ENCODE measurements around the gene ZNF81. TPM values are rescaled to one million over a fixed set of nuclear protein-coding genes. Genes with fewer than 3 reads are reported as not detected.

Gene ZNF81
- total and polyA plus RNA-seq, 2 of the 4 experiments (the other 2 are of a cell fraction): 2.1 to 4.5 TPM

- Histone ChIP-seq H2BK5ac (ENCODE audit: low read depth, low read length, poor library complexity, severe bottlenecking) (no peak overlapping the region), H2AK9ac (replicated peaks; ENCODE audit: low read depth, low read length, poor library complexity) (no peak overlapping the region), H2BK120ac (ENCODE audit: low read depth, low read length) (no peak overlapping the region), H2AFZ (replicated peaks; ENCODE audit: low read length, poor library complexity) (no peak overlapping the region), H3K4ac (ENCODE audit: low read depth, low read length) (no peak overlapping the region), H4K91ac (ENCODE audit: insufficient read depth, low read depth, low read length) (no peak overlapping the region), H3K23ac (ENCODE audit: low read depth, low read length) (no peak overlapping the region), H3K27me3 (ENCODE audit: control insufficient read depth, insufficient read depth, low read length) (no peaks in the 10 kb centered on the region), H4K20me1 (ENCODE audit: insufficient read depth, low read length) (no peaks in the 10 kb centered on the region), H3K4me2 (ENCODE audit: low read depth, low read length) (no peak overlapping the region), H4K5ac (ENCODE audit: low read depth, low read length) (no peak overlapping the region), H3K14ac (replicated peaks; ENCODE audit: low read depth, low read length) (no peak overlapping the region), H3K4me3 (ENCODE audit: insufficient read depth, low read depth, low read length) (no peak overlapping the region), H3K79me1 (ENCODE audit: low read depth in 1 of 2, low read length in 2 of 2) (no peaks in the 10 kb centered on the region), H3K9me3 (ENCODE audit: control insufficient read depth, insufficient read depth, low read length) (no peaks in the 10 kb centered on the region), H2BK20ac (ENCODE audit: low read depth, low read length) (no peak overlapping the region), H2BK15ac (ENCODE audit: low read depth, low read length) (no peak overlapping the region), H2AK5ac (ENCODE audit: low read depth, low read length) (no peak overlapping the region), H3K4me1 (ENCODE audit: control insufficient read depth, insufficient read depth, low read length) (no peaks in the 10 kb centered on the region), H3K9me1 (ENCODE audit: insufficient read depth, low read length) (no peaks in the 10 kb centered on the region), H3K9ac (ENCODE audit: low read depth, low read length) (no peak overlapping the region), H3K56ac (ENCODE audit: extremely low read depth, insufficient read depth, low read length) (no peak overlapping the region), H4K8ac (ENCODE audit: low read depth in 2 of 2, low read length in 2 of 2) (no peak overlapping the region), H3K36me3 (ENCODE audit: control insufficient read depth, insufficient read depth, low read length) (no peaks in the 10 kb centered on the region), H3K27ac (ENCODE audit: insufficient read depth, low read length) (no peak overlapping the region), H3K18ac (ENCODE audit: low read depth, low read length) (no peak overlapping the region)
- intact Hi-C loops (cut with micrococcal nuclease) (no loop called here), in situ Hi-C loops (cut with MboI; ENCODE audit: low sequenced_read_pairs) (no loop called here), dilution Hi-C loops (cut with HindIII; ENCODE audit: low sequenced_read_pairs, unreplicated experiment) (no loop called here)
- ChIA-PET POLR2A (ENCODE audit: unreplicated experiment) (no interaction called here), CTCF (no interaction called here)
- WGBS, 2 experiments (ENCODE audit: extremely low coverage in 2 of 2, insufficient read length in 1 of 2): 100% methylated on average over 1 of the region's 3 CpGs; no CpG with 5 or more reads in 1 of the 2 experiments
- no peak for TF ChIP-seq USF2 (IDR thresholded peaks at IDR 0.05; ENCODE audit: low read depth, low read length)
- no peak for TF ChIP-seq CEBPB (IDR thresholded peaks at IDR 0.05; ENCODE audit: low read depth, low read length)
- no peak for TF ChIP-seq RCOR1 (IDR thresholded peaks at IDR 0.05; ENCODE audit: insufficient replicate concordance, low read length)
- TF ChIP-seq MXI1 (IDR thresholded peaks at IDR 0.05; ENCODE audit: borderline replicate concordance, low read depth, low read length): no peak
- no peak for TF ChIP-seq CHD1 (IDR thresholded peaks at IDR 0.05; ENCODE audit: low read depth, low read length)
- TF ChIP-seq BHLHE40 (IDR thresholded peaks at IDR 0.05; ENCODE audit: low read depth, low read length): no peak
- TF ChIP-seq RFX5 (IDR thresholded peaks at IDR 0.05; ENCODE audit: low read depth, low read length): no peak
- no peak for TF ChIP-seq ELK1 (IDR thresholded peaks at IDR 0.05; ENCODE audit: borderline replicate concordance, low read depth, low read length)
- TF ChIP-seq MAZ (IDR thresholded peaks at IDR 0.05; ENCODE audit: borderline replicate concordance, low read depth, low read length): no peak
- no peak for TF ChIP-seq POLR2A (IDR thresholded peaks at IDR 0.05; ENCODE audit: low read depth, low read length)
- no peak for TF ChIP-seq NFE2L2 (IDR thresholded peaks at IDR 0.05; ENCODE audit: low read depth, low read length)
- TF ChIP-seq FOS (IDR thresholded peaks at IDR 0.05; ENCODE audit: low read depth, low read length): no peak
- TF ChIP-seq CTCF (conservative IDR thresholded peaks at IDR 0.05; ENCODE audit: low read depth, low read length): no peak
- no peak for TF ChIP-seq RAD21 (IDR thresholded peaks at IDR 0.05; ENCODE audit: low read length)
- TF ChIP-seq MAFK (IDR thresholded peaks at IDR 0.05; ENCODE audit: low read depth, low read length): no peak
- TF ChIP-seq SMC3 (IDR thresholded peaks at IDR 0.05; ENCODE audit: low read depth, low read length): no peak
- DNase-seq: no peak
- BruUV-seq (replicated peaks): no TSS peak
- ATAC-seq (ENCODE audit: low read depth): no peak
Measured at GRCh38 chrX:47864300-47864699, 27.6 kb downstream of the ZNF81 start.
